ENCODE results near the gene CTNND2.

Gene CTNND2

GRCh38 chr5:11052871-11053270 is 851.4 kb downstream of the CTNND2 start:
- Histone ChIP-seq H2AFZ (ENCODE audit: low read length, unreplicated experiment) (no peak overlapping the region), H3K36me3 (ENCODE audit: insufficient read depth, low read length) (no peaks in the 10 kb centered on the region), H3K4me1 (ENCODE audit: control insufficient read depth, insufficient read depth, low read length, unreplicated experiment) (no peaks in the 10 kb centered on the region), H3K4me3 (ENCODE audit: low read depth, low read length) (no peak overlapping the region), H3K27ac (ENCODE audit: low read depth, low read length) (no peak overlapping the region), H3K79me2 (ENCODE audit: control insufficient read depth, insufficient read depth, low read length, unreplicated experiment) (no peaks in the 10 kb centered on the region), H3K27me3 (ENCODE audit: insufficient read depth, low read length) (no peaks in the 10 kb centered on the region)

GRCh38 chr5:11050596-11051304 is 853.5 kb downstream of the CTNND2 start:
- no peaks in the 10 kb centered on the region for H3K36me3 ChIP-seq (ENCODE audit: insufficient read depth, low read length)
- no peaks in the 10 kb centered on the region for H3K27me3 ChIP-seq (ENCODE audit: insufficient read depth, low read length)
- no peaks in the 10 kb centered on the region for H3K4me1 ChIP-seq (ENCODE audit: control insufficient read depth, insufficient read depth, low read length, unreplicated experiment)
- no peaks in the 10 kb centered on the region for H3K79me2 ChIP-seq (ENCODE audit: control insufficient read depth, insufficient read depth, low read length, unreplicated experiment)
- H3K4me3 ChIP-seq (ENCODE audit: low read depth, low read length): no peak overlapping the region
- H2AFZ ChIP-seq (ENCODE audit: low read length, unreplicated experiment): no peak overlapping the region
- no peak overlapping the region for H3K27ac ChIP-seq (ENCODE audit: low read depth, low read length)

- H3K27me3 ChIP-seq (ENCODE audit: insufficient read depth, low read length): no peaks in the 10 kb centered on the region
- H3K4me1 ChIP-seq (ENCODE audit: control insufficient read depth, insufficient read depth, low read length, unreplicated experiment): no peaks in the 10 kb centered on the region
- no peaks in the 10 kb centered on the region for H3K36me3 ChIP-seq (ENCODE audit: insufficient read depth, low read length)
- H2AFZ ChIP-seq (ENCODE audit: low read length, unreplicated experiment): no peak overlapping the region
- no peak overlapping the region for H3K4me3 ChIP-seq (ENCODE audit: low read depth, low read length)
- no peak overlapping the region for H3K27ac ChIP-seq (ENCODE audit: low read depth, low read length)
- H3K79me2 ChIP-seq (ENCODE audit: control insufficient read depth, insufficient read depth, low read length, unreplicated experiment): no peaks in the 10 kb centered on the region
Observed at GRCh38 chr5:11048760-11049159, 855.5 kb downstream of the CTNND2 start.

- no peaks in the 10 kb centered on the region for H3K4me1 ChIP-seq (ENCODE audit: control insufficient read depth, insufficient read depth, low read length, unreplicated experiment)
- H3K79me2 ChIP-seq (ENCODE audit: control insufficient read depth, insufficient read depth, low read length, unreplicated experiment): no peaks in the 10 kb centered on the region
- H3K27ac ChIP-seq (ENCODE audit: low read depth, low read length): no peak overlapping the region
- H3K4me3 ChIP-seq (ENCODE audit: low read depth, low read length): no peak overlapping the region
- no peaks in the 10 kb centered on the region for H3K27me3 ChIP-seq (ENCODE audit: insufficient read depth, low read length)
- H2AFZ ChIP-seq (ENCODE audit: low read length, unreplicated experiment): no peak overlapping the region
- H3K36me3 ChIP-seq (ENCODE audit: insufficient read depth, low read length): no peaks in the 10 kb centered on the region
Observed at GRCh38 chr5:11047625-11048024, 856.6 kb downstream of the CTNND2 start.

GRCh38 chr5:11047030-11047429 is 857.2 kb downstream of the CTNND2 start:
- no peaks in the 10 kb centered on the region for H3K4me1 ChIP-seq (ENCODE audit: control insufficient read depth, insufficient read depth, low read length, unreplicated experiment)
- no peak overlapping the region for H3K27ac ChIP-seq (ENCODE audit: low read depth, low read length)
- H3K4me3 ChIP-seq (ENCODE audit: low read depth, low read length): no peak overlapping the region
- H3K79me2 ChIP-seq (ENCODE audit: control insufficient read depth, insufficient read depth, low read length, unreplicated experiment): no peaks in the 10 kb centered on the region
- H2AFZ ChIP-seq (ENCODE audit: low read length, unreplicated experiment): no peak overlapping the region
- H3K36me3 ChIP-seq (ENCODE audit: insufficient read depth, low read length): no peaks in the 10 kb centered on the region
- no peaks in the 10 kb centered on the region for H3K27me3 ChIP-seq (ENCODE audit: insufficient read depth, low read length)

GRCh38 chr5:11046160-11046559 is 858.1 kb downstream of the CTNND2 start:
- Histone ChIP-seq H3K4me1 (ENCODE audit: control insufficient read depth, insufficient read depth, low read length, unreplicated experiment) (no peaks in the 10 kb centered on the region), H3K27me3 (ENCODE audit: insufficient read depth, low read length) (no peaks in the 10 kb centered on the region), H3K27ac (ENCODE audit: low read depth, low read length) (no peak overlapping the region), H3K79me2 (ENCODE audit: control insufficient read depth, insufficient read depth, low read length, unreplicated experiment) (no peaks in the 10 kb centered on the region), H3K4me3 (ENCODE audit: low read depth, low read length) (no peak overlapping the region), H3K36me3 (ENCODE audit: insufficient read depth, low read length) (no peaks in the 10 kb centered on the region), H2AFZ (ENCODE audit: low read length, unreplicated experiment) (no peak overlapping the region)

GRCh38 chr5:11045411-11045810 is 858.8 kb downstream of the CTNND2 start:
- Histone ChIP-seq H3K27me3 (ENCODE audit: insufficient read depth, low read length) (no peaks in the 10 kb centered on the region), H3K4me1 (ENCODE audit: control insufficient read depth, insufficient read depth, low read length, unreplicated experiment) (no peaks in the 10 kb centered on the region), H3K27ac (ENCODE audit: low read depth, low read length) (no peak overlapping the region), H3K79me2 (ENCODE audit: control insufficient read depth, insufficient read depth, low read length, unreplicated experiment) (no peaks in the 10 kb centered on the region), H2AFZ (ENCODE audit: low read length, unreplicated experiment) (no peak overlapping the region), H3K4me3 (ENCODE audit: low read depth, low read length) (no peak overlapping the region), H3K36me3 (ENCODE audit: insufficient read depth, low read length) (no peaks in the 10 kb centered on the region)

GRCh38 chr5:11044581-11044980 is 859.7 kb downstream of the CTNND2 start:
- H3K4me3 ChIP-seq (ENCODE audit: low read depth, low read length): no peak overlapping the region
- no peaks in the 10 kb centered on the region for H3K27me3 ChIP-seq (ENCODE audit: insufficient read depth, low read length)
- H3K4me1 ChIP-seq (ENCODE audit: control insufficient read depth, insufficient read depth, low read length, unreplicated experiment): no peaks in the 10 kb centered on the region
- H2AFZ ChIP-seq (ENCODE audit: low read length, unreplicated experiment): no peak overlapping the region
- no peaks in the 10 kb centered on the region for H3K79me2 ChIP-seq (ENCODE audit: control insufficient read depth, insufficient read depth, low read length, unreplicated experiment)
- no peaks in the 10 kb centered on the region for H3K36me3 ChIP-seq (ENCODE audit: insufficient read depth, low read length)
- H3K27ac ChIP-seq (ENCODE audit: low read depth, low read length): no peak overlapping the region

- Histone ChIP-seq H2AFZ (ENCODE audit: low read length, unreplicated experiment) (no peak overlapping the region), H3K36me3 (ENCODE audit: insufficient read depth, low read length) (no peaks in the 10 kb centered on the region), H3K4me3 (ENCODE audit: low read depth, low read length) (no peak overlapping the region), H3K27me3 (ENCODE audit: insufficient read depth, low read length) (no peaks in the 10 kb centered on the region), H3K27ac (ENCODE audit: low read depth, low read length) (no peak overlapping the region), H3K4me1 (ENCODE audit: control insufficient read depth, insufficient read depth, low read length, unreplicated experiment) (no peaks in the 10 kb centered on the region), H3K79me2 (ENCODE audit: control insufficient read depth, insufficient read depth, low read length, unreplicated experiment) (no peaks in the 10 kb centered on the region)
Observed at GRCh38 chr5:11043881-11044280, 860.4 kb downstream of the CTNND2 start.

- no peak overlapping the region for H3K27ac ChIP-seq (ENCODE audit: low read depth, low read length)
- no peak overlapping the region for H2AFZ ChIP-seq (ENCODE audit: low read length, unreplicated experiment)
- no peak overlapping the region for H3K4me3 ChIP-seq (ENCODE audit: low read depth, low read length)
- H3K4me1 ChIP-seq (ENCODE audit: control insufficient read depth, insufficient read depth, low read length, unreplicated experiment): no peaks in the 10 kb centered on the region
- no peaks in the 10 kb centered on the region for H3K27me3 ChIP-seq (ENCODE audit: insufficient read depth, low read length)
- H3K79me2 ChIP-seq (ENCODE audit: control insufficient read depth, insufficient read depth, low read length, unreplicated experiment): no peaks in the 10 kb centered on the region
- no peaks in the 10 kb centered on the region for H3K36me3 ChIP-seq (ENCODE audit: insufficient read depth, low read length)
Observed at GRCh38 chr5:11040345-11040744, 863.9 kb downstream of the CTNND2 start.

GRCh38 chr5:11038772-11039171 is 865.5 kb downstream of the CTNND2 start:
- Histone ChIP-seq H3K4me3 (ENCODE audit: low read depth, low read length) (no peak overlapping the region), H3K27me3 (ENCODE audit: insufficient read depth, low read length) (no peaks in the 10 kb centered on the region), H3K27ac (ENCODE audit: low read depth, low read length) (no peak overlapping the region), H2AFZ (ENCODE audit: low read length, unreplicated experiment) (no peak overlapping the region), H3K79me2 (ENCODE audit: control insufficient read depth, insufficient read depth, low read length, unreplicated experiment) (no peaks in the 10 kb centered on the region), H3K36me3 (ENCODE audit: insufficient read depth, low read length) (no peaks in the 10 kb centered on the region), H3K4me1 (ENCODE audit: control insufficient read depth, insufficient read depth, low read length, unreplicated experiment) (no peaks in the 10 kb centered on the region)
